ENCODE results near the gene ZFR.
"Not testable (repeated sequence)": the region's sequence is repeated elsewhere in the genome, so short reads cannot be mapped to it uniquely, and the experiment has no call there.

Gene ZFR

DNA sequence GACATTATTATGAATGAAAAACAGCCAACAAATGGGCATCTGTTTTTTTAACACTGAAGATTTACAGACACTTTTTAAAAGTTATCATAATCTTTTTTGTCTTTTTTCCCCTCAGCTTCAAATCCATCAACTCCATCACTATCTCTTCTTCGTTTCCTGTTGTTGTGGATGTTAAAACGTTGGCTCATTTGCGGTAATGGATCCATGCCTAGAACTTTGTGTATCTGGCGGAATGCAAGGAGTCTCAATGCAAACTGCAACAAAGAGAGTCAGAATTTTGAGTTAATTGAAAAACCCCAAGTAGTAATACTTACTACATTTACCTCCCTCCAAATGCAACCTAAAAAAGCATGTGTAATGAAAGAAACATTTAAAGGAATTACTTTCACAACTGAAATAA lies 88.9 kb downstream of the ZFR start:
- DNase-seq = no peak

DNA sequence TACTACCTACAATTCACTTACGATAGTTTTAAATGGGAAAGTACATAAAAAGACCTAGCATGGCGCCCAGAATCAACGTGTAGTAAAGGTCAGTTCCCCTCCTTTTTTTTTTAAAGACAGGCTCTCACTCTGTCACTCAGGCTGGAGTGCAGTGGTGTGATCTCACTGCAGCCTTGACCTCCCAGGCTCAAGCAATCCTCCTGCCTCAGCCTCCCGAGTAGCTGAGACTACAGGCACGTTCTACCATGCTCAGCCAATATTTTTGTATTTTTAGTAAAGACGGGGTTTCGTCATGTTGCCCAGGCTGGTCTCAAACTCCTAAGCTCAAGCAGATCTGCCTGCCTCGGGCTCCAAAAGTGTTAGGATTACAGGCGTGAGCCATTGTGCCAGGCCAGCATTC lies 91.1 kb downstream of the ZFR start:
- no peak for DNase-seq

DNA sequence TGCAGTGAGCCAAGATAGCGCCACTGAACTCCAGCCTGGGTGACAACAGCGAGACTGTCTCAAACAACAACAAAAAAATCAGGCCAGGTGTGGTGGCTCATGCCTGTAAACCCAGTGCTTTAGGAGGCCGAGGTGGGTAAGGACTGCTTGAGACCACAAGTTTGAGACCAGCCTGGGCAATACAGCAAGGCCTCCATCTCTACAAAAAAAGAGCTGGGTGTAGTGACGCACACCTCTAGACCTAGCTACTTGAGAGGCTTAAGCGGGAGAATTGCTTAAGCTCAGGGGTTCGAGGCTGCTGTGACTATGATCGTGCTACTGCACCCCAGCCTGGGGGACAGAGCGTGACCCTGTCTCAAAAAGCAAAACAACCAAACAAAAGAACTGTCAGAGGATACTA lies 91.9 kb downstream of the ZFR start:
- DNase-seq = no peak

DNA sequence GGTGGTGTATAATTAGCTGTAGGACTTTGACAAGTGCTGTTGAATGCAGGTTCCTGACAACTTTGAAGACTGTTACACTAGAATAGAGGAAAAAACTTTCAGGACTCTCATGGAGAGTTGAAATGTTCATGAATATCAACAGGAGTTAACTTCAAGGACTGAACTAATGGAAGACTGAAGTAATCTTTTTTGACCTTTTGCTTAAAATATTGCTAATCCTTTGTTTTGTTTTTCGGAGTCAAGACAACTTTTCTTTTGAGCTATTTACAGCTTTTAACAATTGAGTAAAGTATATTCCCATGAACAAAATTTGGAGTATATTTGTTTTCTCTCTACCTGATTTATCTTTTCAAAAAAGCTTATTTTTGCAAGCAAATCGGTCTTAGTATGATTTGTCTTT lies 97.7 kb downstream of the ZFR start:
- no peak for DNase-seq

DNA sequence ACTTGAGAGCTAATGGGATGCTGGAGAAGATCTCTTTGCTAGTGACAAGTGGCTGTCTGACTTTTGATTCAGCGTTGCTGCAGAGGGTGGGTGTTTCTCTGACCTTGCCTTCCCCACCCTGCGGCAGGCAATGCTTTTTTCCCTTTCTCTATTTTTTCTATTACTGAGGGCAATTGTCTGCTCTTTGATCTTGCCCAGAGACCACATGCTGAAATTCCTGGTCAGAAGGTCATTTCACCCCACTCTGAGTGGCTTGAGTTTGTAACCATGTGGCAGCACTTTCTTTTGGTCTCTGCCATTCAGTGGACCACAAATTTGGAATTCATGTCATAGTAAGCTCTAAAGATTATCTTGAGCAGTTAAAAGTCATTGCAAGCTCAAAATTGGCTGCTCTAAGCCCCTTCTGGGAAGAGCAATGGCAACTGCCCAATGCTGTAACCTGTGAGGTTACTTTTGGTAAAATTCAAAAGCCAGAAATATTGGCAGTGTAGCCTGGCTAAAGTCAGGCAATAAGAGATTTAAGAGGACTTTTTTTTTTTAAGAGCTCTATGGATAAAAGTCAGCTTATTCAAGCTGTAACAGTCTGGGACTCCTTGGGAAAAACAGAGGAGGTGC lies 101.4 kb downstream of the ZFR start:
- no peak for DNase-seq

DNA sequence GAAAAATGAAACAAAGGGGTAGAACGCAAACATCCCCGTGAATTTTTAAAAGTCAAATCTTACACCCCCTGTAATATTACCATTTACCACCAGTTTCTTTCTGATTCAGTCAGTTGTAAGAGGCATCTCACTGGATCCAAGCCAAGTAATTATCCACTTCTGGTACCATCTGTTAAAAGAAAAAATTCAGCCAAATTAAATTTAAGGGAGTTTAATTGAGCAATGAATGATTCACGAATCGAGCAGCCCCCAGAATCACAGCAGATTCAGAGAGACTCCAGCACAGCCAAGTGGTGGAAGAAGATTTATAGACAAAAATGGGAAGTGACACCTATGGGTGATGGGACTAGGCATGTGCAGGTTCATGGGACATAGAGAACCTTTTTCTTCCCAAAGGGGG lies 101.9 kb downstream of the ZFR start:
- DNase-seq = no peak

DNA sequence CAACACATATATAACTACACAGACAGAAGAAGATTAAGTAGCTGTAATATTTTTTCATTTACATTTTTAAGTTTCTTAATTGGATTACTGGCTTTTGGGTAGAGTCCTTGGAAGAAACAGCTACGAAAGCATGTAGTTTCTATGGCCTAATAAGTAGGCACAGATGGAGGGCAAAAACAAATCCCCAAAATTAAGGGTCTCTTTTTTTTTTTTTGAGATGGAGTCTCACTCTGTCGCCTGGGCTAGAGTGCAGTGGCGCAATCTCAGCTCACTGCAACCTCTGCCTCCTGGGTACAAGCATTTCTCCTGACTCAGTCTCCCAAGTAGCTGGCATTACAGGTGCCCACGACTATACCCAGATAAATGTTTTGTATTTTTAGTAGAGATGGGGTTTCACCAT lies 104.7 kb downstream of the ZFR start:
- no peak for DNase-seq

DNA sequence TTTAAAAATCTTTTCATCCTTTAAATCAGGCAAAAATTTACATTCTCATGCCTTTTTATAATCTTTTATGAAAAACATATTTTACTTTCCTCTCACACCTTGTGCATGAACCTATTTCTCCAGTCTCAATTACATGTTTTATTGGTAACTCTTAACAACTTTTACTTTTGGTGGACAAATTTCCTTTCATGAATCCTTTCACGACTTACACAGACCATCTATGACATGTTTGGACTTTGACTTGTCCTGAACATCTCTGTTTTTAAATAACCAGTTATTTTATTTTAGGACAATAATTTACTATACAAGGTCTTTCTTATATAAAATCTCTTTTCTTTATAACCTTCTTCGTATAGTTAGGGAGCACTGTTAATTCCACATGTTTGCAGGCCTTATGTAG lies 105.3 kb downstream of the ZFR start:
- DNase-seq = no peak

DNA sequence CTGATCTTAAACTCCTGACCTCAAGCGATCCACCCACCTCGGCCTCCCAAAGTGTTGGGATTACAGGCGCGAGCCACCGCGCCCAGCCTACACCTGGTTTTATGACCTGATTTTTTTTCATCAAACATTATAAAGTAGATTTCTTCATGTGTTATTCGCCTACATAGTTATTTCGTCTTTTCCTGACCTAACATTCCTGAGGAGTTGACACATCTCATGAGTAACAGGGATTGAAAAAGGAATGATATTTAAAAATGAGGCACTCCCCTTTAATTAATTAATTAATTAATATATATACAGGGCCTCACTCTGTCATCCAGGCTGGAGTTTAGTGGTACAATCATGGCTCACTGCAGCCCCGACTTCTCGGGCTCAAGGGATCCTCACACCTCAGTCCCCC lies 111.6 kb downstream of the ZFR start:
- DNase-seq = no peak

DNA sequence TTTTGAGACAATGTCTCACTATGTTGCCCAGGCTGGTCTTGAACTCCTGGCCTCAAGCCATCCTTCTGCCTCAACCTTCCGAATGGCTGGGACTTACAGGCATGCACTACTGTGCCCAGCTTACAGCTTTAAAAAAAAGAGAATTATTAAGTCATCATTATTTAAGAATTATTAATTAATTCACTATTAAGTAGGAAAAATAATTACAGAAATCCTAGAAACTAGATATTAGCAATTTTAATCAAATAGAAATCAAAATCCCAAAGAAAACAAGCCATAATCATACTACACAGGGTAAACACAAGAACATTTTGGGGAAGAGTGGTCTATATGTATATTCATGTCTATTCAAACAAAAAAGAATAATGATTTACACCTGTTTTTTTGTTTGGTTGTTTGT lies 112.2 kb downstream of the ZFR start:
- no peak for DNase-seq

DNA sequence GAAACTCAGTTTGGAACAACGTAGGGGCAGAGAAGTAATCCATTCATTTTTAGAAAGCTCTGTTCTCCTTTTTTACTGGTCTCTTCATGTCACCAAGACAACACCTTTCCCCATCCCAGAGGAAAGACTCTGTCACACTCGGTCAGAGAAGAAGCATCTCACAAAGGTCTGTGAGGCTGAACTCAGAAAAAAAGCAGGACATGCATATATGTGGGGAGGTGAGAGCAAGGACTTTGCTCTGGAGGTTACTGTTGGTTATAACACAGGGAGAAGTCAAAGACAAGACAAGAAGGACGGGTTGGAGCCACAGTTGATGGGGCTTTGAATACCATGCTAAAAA lies 112.6 kb downstream of the ZFR start:
- no peak for DNase-seq

DNA sequence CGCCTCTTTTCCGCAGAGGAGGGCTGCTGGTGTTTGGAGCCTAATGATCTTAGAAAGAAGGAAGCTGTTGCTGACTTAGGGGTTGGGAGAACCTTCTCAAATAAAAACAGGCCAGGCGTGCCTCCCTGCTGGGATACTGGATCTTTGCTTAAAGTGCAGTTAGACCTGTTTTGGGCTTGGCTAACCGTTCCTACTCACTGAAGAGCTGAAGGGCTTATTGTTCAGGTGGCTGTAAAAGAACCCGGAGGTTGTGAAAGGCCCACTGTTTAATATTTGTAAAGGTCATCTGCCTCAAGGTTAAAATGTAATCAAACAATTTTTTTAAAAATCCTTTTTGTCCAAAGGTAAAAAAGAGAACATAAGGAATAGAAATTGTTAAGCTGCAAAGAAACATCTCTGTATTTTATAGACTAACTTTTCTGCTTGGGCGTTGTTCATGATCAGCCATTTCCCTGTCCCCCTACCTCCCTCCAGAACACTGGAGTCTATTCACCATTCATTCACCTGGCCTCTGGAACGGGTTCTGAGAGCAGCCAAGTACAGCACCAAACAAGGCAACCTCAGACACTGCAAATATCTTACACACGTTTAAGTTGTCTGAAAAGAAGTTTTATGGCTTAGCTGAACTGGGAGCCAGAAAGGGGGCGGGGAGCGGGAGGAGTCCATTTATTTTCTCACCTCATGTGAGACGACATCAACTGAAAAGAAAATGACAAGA lies 113.2 kb downstream of the ZFR start:
- no peak for DNase-seq

DNA sequence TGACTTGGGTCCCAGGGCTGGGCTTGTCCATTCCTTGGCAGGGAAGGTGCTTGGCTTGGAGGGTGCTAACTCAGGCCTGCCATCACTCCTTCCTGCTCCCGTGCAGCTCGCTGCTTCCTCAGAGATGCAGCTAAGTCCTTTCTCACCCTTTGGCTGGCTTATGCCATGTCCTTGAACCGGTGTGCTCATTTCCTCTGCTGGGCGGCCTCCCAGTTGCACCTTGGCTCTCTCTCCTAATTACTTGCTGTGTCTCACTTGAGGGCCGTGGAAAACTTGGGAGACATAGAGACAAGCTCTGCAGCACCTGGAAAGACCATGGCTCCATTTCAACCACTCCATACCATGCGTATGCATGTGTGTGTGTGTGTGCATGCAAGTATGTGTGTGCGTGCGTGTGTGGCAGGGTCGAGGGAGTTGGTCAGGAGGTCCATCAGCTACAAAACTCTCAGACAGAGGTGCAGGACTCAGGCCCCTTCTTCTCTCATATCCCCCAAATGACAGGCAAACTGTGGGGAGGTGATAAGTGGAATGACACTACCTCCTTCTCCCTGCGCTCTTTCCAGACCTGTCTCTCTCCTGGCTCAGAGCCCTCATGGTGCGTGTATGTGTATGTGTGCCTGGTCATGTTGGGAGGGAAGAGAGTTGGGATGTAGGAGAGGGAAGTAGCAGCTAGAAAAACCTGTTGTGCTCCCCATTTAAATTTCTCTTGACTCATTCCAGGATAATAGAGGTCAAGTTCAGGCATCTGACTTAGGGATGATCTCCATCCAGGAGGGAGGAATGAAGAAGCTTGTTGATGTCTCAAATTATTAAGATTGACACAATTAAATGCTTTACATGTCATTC lies 114.2 kb downstream of the ZFR start:
- no peak for DNase-seq

DNA sequence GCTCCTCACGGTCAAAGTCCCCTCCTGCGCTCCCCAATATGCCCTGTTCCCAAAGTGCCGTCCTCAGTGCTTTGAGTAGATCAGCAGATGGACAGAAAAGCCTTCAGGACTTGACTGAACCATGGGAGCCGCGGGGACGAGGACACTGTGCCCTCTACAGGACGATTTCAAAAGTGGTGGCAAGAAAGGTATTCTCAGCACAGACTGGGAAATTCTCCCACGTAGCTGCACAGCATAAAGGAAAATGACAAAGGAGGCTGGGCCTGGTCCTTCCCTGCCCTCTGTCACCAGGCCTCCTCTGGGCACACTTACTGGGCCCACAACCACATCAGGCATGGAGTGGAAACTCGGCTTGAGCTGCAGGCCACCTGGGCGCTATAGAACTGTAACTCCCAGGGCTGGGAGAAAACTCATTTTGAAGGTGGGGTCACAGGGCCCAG lies 115.1 kb downstream of the ZFR start:
- peak; percentile 79 to 83 for DNase-seq

DNA sequence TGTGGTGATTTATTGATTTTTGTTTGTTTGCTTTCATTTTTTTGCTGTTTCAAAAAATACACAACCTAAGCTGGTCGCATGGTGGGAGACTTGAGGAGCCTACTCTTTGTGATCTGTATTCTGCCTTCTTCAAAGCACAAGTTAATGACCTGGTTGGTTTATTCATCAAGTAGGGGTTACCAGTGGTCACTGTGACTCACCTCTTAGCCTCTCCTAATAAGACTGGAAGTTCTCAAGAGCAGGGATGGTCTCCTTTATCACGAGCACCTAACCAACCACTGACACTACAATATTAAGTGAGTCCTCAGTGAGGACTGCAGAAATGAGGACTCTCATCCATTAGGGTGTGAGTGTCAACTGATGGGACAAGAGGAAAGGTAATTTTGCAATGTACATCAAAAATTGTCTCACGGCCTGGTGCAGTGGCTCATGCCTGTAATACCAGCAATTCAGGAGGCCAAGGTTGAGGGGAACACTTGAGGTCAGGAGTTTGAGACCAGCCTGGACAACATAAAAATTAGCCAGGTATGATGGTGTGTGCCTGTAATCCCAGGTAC lies 118.2 kb downstream of the ZFR start:
- no peak for DNase-seq

DNA sequence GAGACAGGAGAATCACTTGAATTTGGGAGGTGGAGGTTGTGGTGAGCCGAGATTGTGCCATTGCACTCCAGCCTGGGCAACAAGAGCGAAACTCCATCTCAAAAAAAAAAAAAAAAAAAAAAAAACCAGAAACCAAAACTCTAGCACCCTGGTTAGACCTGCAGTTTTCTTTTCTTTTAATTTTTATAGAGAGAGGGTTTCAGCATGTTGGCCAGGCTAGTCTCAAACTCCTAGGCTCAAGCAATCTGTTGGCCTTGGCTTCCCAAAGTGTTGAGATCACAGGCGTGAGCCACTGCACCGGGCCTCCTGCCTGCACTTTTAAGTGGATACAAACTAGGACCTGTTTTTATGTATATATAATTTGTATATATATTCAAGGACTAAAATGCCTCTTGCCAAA lies 118.9 kb downstream of the ZFR start:
- no peak for DNase-seq

DNA sequence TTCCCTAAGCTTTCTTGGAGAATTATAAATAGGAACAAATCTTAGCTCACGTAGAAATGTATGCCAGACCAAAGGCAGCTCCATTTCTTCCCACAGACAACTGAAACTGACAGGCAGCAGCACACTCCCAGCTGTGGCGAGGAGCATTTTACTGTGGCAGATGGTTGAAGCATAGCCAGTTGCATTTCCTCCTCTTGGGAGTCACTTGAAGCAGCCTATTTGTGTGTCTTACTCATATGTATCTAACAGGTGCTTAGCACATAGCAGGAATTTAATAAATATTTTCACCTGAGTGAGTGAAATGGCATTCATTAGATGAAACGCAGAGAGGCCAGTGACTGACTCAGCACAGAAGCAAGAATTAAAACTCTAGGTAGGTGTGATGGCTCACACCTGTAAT lies 119.5 kb downstream of the ZFR start:
- no peak for DNase-seq

DNA sequence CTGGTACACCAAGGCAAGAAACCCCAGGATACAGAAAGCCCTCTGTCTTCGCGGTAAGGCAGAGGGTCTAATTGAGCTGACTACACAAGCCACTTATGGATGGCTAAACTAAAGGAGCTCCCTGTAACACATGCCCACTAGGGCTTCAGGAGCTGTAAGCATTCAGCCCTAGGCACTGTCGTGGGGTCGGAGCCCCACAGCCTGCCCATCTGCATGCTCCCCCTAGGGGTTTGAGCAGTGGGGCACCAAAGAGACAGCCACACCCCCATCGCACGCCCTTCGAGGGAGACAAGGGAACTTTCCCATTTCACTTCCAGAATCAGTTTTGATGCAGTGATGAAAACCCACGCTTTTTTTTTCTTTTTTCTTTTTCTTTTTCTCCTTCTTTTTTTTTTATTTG lies 120.8 kb downstream of the ZFR start:
- DNase-seq = no peak

DNA sequence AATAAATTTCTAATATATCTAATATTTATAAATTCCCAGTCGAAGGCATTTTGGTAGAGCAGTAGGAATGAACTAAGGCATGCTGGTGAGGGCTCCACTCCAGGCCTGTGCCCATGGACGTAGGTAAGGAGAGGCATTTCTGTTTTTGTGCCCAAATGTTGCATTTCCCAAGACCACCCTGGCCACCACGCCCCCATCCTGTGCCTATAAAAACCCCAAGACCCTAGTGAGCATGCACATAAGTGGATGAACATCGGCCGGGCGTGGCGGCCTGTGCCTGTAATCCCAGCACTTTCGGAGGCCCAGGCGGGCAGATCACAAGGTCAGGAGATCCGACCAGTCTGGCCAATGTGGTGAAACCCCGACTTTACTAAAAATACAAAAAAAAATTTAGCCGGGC lies 121.7 kb downstream of the ZFR start:
- DNase-seq = no peak

DNA sequence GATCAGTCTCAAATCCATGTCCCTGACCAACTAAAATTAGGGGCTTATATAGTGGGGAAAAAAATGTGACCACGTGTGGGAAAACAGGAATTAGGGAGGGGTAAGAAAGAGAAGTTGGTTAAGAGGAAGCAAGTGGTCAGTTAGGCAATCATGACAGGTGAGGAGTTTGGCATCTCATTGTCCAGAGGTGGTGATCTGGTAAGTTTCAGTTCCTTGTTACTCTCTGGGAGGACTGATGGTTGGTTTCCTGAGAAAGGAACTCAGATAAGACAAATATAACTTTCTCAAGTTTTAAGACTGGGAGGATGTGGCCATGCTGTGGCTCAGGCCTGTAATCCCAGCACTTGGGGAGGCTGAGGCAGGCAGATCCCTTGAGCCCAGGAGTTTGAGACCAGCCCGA lies 122.8 kb downstream of the ZFR start:
- DNase-seq = not testable (repeated sequence)

DNA sequence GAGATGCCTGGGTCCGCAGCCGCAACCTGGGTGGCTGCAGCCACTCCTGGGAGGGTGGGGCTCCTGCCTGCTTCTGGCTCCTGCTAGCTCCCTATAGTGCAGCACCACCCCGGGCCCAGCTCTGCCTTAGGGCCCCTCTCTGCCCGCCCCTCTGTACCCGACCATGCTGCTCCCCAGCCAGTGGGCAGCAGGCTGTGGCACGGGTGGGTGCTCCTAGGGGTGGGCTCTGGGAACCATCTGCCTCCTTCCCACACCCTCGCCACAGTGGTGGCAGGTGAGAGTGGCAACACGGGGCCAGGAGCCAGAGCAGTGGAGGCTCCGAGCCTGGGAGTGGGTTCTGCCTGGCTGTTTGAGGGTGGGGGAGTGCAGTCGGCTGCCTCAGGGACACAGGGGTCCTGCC lies 124.0 kb downstream of the ZFR start:
- no peak for DNase-seq

DNA sequence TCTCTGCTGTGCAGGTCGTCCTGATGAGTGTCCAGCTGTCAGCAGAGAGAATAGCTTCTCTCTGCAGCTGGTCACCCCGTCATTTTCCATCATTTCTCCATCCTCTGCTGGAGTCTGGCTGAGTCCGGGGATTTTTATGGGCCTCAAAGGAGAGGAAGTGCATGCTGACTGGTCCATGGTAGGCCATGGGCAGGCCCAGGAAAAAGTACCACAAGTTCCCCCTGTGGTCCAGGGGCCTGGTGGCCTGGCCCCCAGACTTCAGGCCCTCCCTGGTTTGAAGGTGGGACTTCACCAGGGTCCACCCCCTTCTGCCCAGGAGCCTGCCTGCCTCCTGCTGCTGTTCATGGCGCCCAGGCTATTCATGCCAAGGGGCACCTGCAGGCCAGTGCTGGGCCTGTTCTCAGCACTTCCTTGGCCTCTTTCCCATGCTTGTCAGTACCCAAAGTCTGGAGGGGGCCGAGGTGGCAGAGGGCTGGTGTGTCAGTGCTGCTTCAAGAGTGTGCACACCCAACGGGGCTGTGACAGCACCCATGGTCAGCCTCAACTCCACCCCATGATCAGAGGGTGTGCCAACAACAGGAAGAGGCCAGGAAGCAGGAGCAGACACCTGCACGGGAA lies 124.5 kb downstream of the ZFR start:
- DNase-seq = no peak

DNA sequence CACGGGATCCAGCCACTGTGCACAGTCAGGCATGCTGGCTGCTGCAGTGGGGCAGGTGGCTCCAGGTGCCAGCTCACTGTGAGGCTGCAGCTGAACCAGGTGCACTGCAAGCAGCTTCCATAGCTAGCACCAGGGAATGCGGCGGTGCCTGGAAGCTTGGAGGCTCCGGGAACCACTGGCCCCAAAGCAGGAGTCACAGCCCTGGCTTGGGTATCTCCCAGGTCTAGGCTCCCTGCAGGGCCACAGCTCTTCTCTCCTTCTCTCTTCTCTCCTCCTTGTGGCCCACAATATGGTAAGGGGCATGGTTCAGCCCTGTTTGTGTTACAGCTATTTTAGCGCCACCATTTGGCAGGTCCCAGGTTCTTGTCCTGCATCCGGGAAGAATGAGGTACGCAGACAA lies 125.1 kb downstream of the ZFR start:
- DNase-seq = peak in 1 of 2 experiments; percentile 50

DNA sequence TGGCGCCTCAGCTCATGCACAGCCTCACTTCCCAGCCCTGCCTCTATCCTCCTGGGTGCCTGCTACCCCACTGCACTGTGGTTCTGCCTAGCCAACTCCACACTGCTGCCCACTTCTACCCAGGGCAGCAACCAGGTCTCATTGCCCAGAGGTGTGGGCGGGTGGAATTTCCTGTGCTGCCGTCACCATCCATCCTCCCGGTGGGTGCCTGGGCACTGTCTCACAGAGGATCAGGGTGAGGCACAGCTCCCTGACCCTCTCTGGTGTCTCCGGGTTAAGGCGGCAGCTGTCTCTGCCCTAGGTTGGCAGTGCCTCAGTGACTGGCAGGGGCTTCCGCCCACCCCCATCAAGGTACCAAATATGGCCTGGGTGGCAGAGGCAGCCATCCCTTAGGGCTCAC lies 127.5 kb downstream of the ZFR start:
- DNase-seq = no peak
